ENCODE data around the gene NOD2. TPM values are rescaled to one million over a fixed set of nuclear protein-coding genes. Genes with fewer than 3 reads are reported as not detected.

Gene NOD2
- total RNA-seq, 4 donors from 2014 or later: 33.8 to 66.2 (median 48.6) TPM

DNA sequence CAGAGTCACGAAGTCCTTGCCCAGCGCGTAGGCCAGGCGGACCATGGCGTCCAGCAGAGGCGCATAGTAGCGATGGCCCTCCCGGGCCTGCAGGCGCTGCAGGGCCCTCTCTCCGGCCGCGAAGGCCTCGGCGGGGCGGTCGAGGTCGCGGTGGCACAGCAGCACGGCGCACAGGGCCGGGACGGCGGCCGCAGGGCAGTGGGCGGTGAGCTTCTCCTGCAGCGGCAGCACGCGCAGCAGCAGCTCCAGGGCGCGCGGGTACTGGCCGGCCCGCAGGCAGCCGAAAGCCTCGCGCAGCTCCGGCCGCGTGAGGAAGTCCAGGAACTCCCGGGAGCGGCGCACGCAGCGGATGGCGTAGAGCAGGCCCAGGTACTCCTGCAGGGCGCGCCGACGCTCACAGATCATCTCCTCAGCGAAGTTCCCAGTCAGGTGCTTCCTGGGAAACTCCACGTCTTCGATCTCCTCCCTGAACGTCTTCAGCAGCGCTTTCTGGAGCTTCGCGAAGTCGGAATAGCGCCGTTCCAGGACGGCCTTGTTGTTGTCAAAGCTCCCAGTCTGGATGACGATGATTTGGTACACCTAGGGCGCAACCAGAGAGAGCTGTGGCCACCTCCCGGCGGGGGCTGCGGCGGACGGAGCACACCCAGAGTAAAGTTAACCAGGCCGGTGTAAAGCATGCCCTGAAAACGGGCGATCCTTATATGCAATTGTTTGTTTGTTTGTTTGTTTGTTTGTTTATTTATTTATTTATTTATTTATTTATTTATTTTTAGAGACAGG is 19.7 kb upstream of the NOD2 start:
- Histone ChIP-seq H3K27me3 (no peaks in the 10 kb centered on the region), H3K4me3 (no peak overlapping the region), H3K4me1 (peaks cover 7% of the 10 kb centered on the region), H3K27ac (no peak overlapping the region), H3K9me3 (peaks cover 4% of the 10 kb centered on the region), H3K36me3 (no peaks in the 10 kb centered on the region)
- WGBS: 74% methylated on average over 39 of the region's 70 CpGs
- TF ChIP-seq POLR2A (IDR thresholded peaks at IDR 0.05) (no peak), EP300 (IDR thresholded peaks at IDR 0.05) (no peak), POLR2AphosphoS5 (IDR thresholded peaks at IDR 0.05) (no peak)
- TF ChIP-seq, protein P1, sequence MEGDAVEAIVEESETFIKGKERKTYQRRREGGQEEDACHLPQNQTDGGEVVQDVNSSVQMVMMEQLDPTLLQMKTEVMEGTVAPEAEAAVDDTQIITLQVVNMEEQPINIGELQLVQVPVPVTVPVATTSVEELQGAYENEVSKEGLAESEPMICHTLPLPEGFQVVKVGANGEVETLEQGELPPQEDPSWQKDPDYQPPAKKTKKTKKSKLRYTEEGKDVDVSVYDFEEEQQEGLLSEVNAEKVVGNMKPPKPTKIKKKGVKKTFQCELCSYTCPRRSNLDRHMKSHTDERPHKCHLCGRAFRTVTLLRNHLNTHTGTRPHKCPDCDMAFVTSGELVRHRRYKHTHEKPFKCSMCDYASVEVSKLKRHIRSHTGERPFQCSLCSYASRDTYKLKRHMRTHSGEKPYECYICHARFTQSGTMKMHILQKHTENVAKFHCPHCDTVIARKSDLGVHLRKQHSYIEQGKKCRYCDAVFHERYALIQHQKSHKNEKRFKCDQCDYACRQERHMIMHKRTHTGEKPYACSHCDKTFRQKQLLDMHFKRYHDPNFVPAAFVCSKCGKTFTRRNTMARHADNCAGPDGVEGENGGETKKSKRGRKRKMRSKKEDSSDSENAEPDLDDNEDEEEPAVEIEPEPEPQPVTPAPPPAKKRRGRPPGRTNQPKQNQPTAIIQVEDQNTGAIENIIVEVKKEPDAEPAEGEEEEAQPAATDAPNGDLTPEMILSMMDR (IDR thresholded peaks at IDR 0.05): no peak
- no peak for DNase-seq (ENCODE audit: low spot score in 2 of 2)

DNA sequence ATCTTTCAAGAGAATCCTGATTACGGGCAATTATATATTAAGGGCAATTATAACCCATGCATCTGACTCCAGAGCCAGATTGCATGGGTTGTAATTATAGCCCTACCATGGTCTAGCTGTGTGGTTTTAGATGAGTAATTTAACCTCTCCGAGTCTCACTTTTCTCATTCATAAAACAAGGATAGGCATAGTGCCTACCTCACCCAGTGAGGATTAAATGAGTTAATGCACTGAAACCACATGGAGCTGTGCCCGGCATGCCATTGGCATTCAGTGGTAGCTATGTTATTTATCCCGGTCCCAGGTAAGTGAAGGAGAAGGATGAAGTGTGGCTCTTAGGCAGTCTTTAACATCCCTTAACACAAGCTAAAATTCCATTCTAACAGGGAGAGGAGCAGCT is 18.6 kb upstream of the NOD2 start:
- DNase-seq (ENCODE audit: low spot score in 2 of 2): no peak
- Histone ChIP-seq H3K4me3 (no peak overlapping the region), H3K27me3 (no peaks in the 10 kb centered on the region), H3K36me3 (no peaks in the 10 kb centered on the region), H3K27ac (no peak overlapping the region), H3K4me1 (no peaks in the 10 kb centered on the region), H3K9me3 (peaks cover 4% of the 10 kb centered on the region)
- TF ChIP-seq, protein P1 (IDR thresholded peaks at IDR 0.05): no peak
- TF ChIP-seq EP300 (IDR thresholded peaks at IDR 0.05): no peak
- TF ChIP-seq POLR2AphosphoS5 (IDR thresholded peaks at IDR 0.05): no peak
- no peak for TF ChIP-seq POLR2A (IDR thresholded peaks at IDR 0.05)
- 89% methylated on average over 4 of the region's 4 CpGs for WGBS

DNA sequence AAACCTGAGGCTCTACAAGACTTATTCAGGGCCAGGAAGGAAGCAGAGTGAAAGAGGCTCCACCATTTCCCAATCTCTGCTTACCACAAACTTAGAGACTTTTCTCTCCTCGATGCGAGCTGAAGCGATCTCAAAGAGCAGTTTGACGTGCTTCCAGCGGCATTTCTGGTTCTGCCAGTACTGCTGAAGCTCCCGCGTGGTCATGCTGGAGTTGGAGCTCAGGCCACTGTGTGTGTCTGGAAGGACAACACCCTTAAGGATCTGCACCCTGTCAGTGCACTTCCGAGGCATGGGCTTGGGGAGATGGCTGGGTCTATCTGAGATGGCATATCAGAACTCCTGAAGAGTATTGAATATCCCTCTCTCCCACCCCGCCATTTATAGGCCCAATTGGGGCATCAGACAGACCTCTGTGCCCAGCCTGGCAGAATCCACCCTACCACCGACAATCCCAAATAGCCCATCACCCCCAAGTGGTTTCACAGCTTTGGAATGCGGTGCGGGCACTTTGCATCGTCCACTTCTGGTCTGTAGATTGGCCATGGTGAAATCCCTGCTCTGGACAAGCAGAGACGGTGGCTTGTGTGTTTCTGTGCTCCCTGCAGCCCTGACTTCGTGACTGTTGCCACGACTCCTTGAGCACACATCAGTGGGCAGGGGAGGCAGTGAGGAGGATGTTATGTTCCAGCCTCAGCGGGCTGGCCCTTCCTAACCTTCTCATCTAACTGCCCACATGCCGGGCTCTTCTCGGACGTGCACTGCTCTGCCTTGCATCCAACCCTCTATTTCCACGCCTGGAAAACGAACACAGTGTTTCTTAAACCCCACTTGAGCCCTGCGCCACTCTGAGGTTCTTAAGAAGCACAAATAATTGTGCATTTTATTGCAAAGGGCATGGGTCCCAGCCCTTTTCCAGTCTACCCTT is 17.5 kb upstream of the NOD2 start:
- Histone ChIP-seq H3K9me3 (peaks cover 4% of the 10 kb centered on the region), H3K4me1 (no peaks in the 10 kb centered on the region), H3K27ac (no peak overlapping the region), H3K4me3 (no peak overlapping the region), H3K27me3 (no peaks in the 10 kb centered on the region), H3K36me3 (no peaks in the 10 kb centered on the region)
- WGBS: 87% methylated on average over 22 of the region's 23 CpGs
- no peak for TF ChIP-seq EP300 (IDR thresholded peaks at IDR 0.05)
- TF ChIP-seq POLR2AphosphoS5 (IDR thresholded peaks at IDR 0.05): no peak
- no peak for TF ChIP-seq POLR2A (IDR thresholded peaks at IDR 0.05)
- TF ChIP-seq, protein P1 (IDR thresholded peaks at IDR 0.05): no peak
- no peak for DNase-seq (ENCODE audit: low spot score in 2 of 2)

DNA sequence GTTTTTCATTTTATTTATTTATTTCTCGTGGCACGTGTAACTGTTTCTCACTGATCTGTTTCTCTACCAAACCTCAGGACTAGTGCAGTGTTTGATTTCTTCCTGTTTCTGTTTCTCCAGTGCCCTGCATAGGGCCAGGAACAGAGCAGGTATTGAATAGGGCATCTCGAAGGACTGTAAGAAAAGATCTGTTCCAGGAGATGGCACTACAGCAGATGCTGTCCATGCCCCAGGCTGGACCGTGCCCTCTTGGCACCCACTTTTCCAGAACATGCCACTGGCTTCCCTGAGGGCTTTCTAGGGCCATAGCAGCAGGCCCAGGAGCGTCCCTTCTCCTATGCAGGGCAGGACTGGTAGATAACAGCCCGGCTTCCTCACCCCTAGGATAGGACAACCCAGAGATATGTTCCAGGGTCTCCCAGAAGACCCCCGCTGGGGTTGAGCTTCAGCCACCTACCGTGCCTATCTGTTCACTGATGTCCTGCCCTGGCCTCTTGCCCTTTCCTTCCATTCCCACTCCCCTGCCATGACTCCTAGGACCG is 16.7 kb upstream of the NOD2 start:
- H3K4me3 ChIP-seq: no peak overlapping the region
- 83% methylated on average over 9 of the region's 9 CpGs for WGBS
- H3K36me3 ChIP-seq: no peaks in the 10 kb centered on the region
- H3K27me3 ChIP-seq: no peaks in the 10 kb centered on the region
- DNase-seq (ENCODE audit: low spot score in 2 of 2): no peak
- H3K27ac ChIP-seq: no peak overlapping the region
- peaks cover 4% of the 10 kb centered on the region for H3K9me3 ChIP-seq
- TF ChIP-seq POLR2A (IDR thresholded peaks at IDR 0.05) (no peak), POLR2AphosphoS5 (IDR thresholded peaks at IDR 0.05) (no peak), EP300 (IDR thresholded peaks at IDR 0.05) (no peak)
- TF ChIP-seq, protein P1 (IDR thresholded peaks at IDR 0.05): no peak
- no peaks in the 10 kb centered on the region for H3K4me1 ChIP-seq

DNA sequence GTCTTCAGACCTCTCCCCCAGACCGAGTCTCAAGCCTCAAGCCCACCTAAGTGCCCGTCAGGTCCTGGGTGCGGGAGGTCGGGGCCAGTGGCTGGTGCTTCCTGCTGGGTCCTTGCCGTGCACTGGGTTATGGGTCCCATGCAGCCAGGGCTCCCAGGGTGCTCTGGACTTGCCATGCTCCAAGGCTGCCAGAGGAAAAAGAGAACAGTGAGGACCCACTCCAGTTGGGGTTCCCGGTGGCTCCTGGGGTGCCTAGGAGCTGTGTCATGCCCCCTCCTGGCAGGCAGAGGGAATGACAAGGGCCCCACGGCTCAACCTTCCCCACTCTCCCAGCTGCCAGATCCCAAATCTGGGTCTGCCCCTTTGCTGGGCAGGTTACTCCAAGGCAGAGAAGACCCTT is 16.1 kb upstream of the NOD2 start:
- 77% methylated on average over 5 of the region's 7 CpGs for WGBS
- no peak overlapping the region for H3K4me3 ChIP-seq
- no peaks in the 10 kb centered on the region for H3K9me3 ChIP-seq
- H3K4me1 ChIP-seq: no peaks in the 10 kb centered on the region
- H3K36me3 ChIP-seq: no peaks in the 10 kb centered on the region
- TF ChIP-seq, protein P1 (IDR thresholded peaks at IDR 0.05): peak in 1 of 2 donors; percentile 35
- no peak for TF ChIP-seq POLR2A (IDR thresholded peaks at IDR 0.05)
- no peak overlapping the region for H3K27ac ChIP-seq
- DNase-seq (ENCODE audit: low spot score in 2 of 2): no peak
- no peaks in the 10 kb centered on the region for H3K27me3 ChIP-seq

Measured in suprapubic skin (tissue), 4 donors.